GM13977 (cell line): ENCODE results near the gene ETS1.

Source experiments
- DNase-seq: peaks from one replicate; pipeline ENCODE4 v3.0.0; 2012; ENCODE audit warnings: low spot score
- in situ Hi-C: fragments of 300-500 bp; cut with MboI; formaldehyde crosslinking; loops from one replicate; pipeline ENCODE4 v1.12.0; 2022; ENCODE audit warnings: low sequenced_read_pairs, low pct_unique_long_range_greater_than_20kb, mixed read lengths, inconsistent platforms; ENCODE audit not compliant: unreplicated experiment
- TF ChIP-seq, protein P1 (sequence below): IDR thresholded peaks from 2 replicates; pipeline ENCODE4 v1.5.1; 2012; ENCODE audit warnings: mild to moderate bottlenecking, control low read depth; ENCODE audit not compliant: insufficient read depth; ENCODE audit errors: extremely low read depth, missing control alignments

ETS1 gene

DNA sequence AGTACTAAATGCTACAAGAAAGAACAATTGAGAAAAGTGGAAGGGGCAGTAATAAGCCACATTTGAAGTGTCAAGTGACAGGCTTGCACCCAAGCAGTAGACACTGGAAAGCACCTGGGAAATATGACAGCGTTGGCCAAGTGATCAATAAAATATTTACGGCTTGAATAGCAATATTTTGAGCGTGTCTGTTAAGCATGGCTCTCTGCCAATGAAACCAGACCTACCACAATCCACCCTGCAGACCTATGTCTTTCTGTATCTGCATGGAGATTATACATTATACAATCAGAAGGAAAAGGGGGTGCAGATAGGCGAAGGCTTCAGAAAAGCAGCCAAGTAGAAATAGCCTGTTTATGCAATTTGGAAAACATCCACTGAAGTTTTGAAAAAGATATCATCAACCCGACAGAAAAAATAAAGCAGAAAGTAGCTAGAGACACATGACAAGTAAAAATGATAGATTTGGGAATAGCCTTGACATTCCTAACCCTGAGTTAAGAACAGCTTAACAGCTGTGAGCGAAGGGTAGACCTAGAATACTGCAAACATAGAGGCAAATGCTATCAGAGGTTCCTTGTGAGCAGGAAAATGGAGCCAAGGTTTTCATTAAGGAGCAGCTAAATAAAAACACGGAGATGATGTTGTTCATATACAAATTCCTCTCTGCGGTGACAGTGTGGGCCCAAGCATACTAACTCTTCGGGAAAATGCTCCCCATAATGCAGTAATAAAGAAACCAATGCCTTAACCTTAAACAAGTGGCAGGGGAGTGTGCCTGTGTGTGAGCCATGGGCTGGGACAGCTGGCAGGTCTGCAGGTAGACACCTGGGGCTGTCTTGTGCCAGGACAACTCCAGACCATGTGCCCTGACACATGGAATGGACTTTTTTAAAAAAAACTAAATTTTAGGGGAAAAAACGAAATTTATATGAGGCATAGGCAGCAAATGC lies 71.3 kb downstream of the ETS1 start:
- in situ Hi-C loops: no loop called here
- DNase-seq: no peak
- TF ChIP-seq, protein P1, sequence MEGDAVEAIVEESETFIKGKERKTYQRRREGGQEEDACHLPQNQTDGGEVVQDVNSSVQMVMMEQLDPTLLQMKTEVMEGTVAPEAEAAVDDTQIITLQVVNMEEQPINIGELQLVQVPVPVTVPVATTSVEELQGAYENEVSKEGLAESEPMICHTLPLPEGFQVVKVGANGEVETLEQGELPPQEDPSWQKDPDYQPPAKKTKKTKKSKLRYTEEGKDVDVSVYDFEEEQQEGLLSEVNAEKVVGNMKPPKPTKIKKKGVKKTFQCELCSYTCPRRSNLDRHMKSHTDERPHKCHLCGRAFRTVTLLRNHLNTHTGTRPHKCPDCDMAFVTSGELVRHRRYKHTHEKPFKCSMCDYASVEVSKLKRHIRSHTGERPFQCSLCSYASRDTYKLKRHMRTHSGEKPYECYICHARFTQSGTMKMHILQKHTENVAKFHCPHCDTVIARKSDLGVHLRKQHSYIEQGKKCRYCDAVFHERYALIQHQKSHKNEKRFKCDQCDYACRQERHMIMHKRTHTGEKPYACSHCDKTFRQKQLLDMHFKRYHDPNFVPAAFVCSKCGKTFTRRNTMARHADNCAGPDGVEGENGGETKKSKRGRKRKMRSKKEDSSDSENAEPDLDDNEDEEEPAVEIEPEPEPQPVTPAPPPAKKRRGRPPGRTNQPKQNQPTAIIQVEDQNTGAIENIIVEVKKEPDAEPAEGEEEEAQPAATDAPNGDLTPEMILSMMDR: no peak

DNA sequence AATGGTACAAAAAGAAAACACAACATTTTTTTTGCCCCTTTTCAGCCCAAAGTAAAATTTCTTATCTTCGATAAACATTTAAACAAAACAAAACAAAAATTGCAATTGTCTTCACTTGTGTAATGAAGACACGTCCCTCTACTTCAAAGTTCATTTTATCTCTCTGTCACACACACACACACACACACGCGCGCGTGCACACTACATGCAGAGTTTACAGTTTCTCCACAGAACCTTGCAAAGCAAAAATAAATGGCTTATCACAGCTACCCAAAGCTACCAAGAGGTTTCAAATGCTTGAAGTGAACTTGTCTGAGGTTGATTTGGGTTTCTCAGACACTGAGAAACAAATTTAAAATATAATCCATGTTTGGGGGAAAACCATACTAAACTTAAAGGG lies 72.3 kb downstream of the ETS1 start:
- TF ChIP-seq, protein P1: no peak
- in situ Hi-C loops: no loop called here
- no peak for DNase-seq

DNA sequence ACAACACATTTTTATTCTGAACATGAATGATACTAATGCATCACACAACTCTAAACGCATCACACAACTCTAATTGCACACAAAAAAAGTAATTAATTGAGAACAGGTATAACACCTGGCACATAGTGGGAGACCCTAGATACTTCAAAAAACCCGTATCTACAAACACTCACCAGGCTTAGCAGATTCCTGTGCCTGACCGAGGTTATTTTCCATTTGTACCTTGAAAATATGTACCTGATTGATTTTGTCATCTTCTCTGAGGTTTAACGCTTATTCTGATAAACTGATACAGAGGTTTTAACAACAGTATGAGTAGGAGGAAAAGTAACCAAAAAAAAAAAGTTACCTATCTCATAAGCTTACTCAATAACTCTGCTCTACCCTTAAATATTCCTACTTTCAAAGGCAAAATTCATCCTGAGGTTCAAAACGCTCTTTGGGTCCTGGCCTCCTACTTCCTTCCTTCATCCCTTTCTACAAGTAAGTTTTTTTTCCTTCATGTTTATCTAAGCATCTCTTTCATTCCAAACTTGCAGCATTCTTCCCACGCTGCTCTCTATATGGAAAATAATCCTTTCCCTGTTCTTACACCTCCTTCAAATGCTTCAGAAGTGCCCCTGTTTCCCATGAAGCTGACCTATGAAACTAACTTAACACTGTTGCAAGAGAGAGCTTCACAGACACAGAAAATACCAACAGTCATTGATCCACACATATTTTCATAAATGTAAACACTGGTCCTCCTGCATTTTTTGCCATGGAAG lies 73.3 kb downstream of the ETS1 start:
- DNase-seq: no peak
- in situ Hi-C loops: no loop called here
- TF ChIP-seq, protein P1: no peak

DNA sequence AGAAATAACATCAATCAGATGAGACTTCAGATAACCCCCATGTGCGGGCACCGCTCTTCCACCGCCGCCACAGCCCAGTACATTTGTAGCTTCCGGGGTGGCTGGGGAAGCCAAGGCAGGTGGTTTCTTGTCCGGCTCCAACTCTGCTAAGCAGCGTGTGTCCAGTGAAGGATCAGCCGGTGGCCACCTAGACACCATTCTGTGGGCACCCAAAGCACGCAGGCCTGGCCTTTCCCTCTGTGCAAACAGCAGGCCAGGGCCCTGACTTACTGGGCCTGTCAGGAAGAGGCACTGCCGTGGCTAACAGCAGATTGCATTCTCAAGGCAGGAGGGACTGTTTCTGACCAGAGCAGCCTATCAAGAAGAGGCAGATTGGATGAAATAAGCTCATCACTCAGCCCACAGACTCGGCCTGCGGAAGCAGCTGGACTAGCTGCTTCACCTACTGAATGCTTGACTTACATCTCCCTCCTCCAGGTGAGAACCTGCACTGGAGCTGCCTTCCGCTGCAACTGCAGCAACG lies 74.8 kb downstream of the ETS1 start:
- TF ChIP-seq, protein P1: no peak
- DNase-seq: no peak
- in situ Hi-C loops: no loop called here

DNA sequence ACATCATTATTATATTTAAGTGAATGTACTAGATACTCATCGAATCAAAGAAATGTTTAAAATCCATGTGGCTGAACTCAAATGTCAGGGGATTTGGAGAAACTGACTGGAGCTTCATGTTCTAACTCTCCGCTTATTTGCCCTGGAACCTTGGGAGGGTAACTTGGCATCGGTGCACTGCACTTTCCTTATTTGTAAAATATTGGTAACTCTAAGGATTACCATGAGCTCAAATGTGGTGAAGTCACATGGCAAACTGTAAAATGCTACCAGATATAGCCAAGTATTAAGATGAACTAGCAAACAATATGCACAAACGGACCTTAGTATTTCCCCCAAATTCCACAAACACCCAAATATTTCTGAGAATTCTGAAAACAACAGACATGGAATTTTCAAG lies 75.6 kb downstream of the ETS1 start:
- DNase-seq: no peak
- TF ChIP-seq, protein P1: no peak
- in situ Hi-C loops: no loop called here

DNA sequence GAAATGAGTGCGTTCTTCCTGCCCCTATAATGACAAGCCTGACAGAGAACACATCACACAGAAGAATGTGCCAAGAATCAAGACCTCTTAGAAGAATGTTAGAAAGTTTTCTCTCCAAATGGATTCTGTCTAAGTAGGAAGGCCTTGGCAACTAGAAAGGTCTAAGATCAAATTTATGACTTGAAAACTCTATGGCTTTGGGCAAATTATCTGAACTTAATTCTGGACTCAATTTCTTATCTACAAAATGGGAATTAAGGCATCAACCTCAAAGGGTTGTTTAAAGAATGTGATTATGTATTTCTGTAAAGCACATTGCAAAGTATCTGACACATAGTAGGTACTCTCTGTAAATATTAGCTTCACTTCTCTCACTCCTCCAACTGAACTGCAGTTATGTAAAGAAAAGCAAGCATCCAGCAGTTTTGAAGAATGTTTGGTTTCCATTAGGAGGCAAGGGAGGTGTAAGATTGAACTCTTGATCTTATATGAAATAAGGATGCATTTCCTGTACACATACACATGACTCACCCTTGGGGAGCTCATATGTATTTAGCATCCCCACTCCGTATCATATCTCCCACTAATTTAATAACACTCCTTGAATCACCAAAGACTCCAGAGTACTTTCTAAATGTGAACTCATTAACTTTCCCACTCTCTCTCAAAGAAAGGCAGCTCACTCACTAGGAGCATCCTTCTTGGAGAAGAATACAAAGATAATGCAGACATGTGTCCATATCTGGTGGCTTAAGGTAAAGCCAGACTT lies 77.6 kb downstream of the ETS1 start:
- no peak for DNase-seq
- TF ChIP-seq, protein P1: no peak

More for the DNA sequence above, 77.6 kb downstream of the ETS1 start:
- in situ Hi-C loops: no loop called here
